GM18951 (cell line): Measurements from ENCODE around the gene EIF2S3.
A peak's percentile ranks its signal among the peaks of the same experiment; 100 is the strongest.
"Not testable (repeated sequence)": the region's sequence is repeated elsewhere in the genome, so short reads cannot be mapped to it uniquely, and the experiment has no call there.

ENCODE experiments used
- POLR2A ChIP-seq: IDR thresholded peaks from 4 replicates; pipeline ENCODE4 v1.6.1; 2011; ENCODE audit warnings: mild to moderate bottlenecking; ENCODE audit not compliant: insufficient read length, insufficient read depth; ENCODE audit errors: extremely low read depth
- in situ Hi-C: fragments of 300-500 bp; cut with MboI; formaldehyde crosslinking; loops from one replicate; pipeline ENCODE4 v1.12.0; 2022; ENCODE audit warnings: low sequenced_read_pairs, mixed read lengths, inconsistent platforms; ENCODE audit not compliant: unreplicated experiment

The EIF2S3 gene

DNA sequence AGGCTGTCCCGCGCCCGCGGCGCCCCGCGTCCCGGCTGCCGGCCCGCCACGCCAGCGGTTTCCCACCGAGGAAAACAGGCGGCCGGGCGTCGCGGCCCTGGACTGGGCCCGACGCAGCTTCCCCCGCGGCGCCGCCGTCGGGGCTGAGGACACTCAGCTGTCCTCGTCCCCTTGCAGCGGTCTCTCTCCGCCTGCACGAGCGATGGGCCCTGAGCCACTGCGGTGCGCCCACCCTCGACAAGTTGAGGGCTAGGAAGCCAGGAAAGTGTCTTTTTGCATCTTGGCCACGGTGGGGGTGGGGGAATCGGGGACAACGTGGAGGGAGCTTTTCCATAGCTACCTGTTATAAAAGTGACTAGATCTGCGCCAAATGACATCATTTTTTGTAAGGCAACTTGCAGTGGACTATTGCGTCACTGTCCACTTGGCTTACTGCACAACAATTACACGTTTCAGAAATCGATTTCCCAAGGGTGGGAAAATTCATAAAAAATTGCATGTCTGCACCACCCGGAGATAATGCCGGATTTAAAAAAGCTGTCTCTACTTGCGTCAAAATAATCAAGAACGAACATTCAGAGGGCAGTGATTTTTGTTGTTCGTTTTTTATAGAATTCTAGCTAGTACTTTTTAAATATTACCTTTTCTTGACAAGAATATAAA is 28.9 kb upstream of the EIF2S3 start:
- in situ Hi-C loops, result no loop called here
- TF ChIP-seq POLR2A, result peak; percentile 45

DNA sequence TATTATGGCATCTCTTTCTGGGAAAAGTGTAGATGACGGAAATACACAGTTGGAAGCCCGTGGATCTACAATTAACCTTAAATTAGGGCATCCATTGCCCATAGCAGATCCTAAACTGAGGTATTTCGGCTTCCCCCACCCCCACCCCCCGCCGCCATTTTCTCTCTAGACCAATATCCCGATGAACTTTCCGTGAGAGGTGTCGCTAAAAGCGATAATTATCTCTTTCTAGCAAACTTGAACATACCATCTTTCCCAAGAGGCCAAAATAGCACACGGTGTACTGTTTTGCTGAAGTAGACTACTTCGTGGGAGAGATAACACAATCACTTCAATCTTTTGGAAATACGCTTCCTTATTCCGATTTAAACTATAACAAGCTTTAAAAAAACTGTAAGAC is 28.3 kb upstream of the EIF2S3 start:
- TF ChIP-seq POLR2A, result no peak
- in situ Hi-C loops, result no loop called here

DNA sequence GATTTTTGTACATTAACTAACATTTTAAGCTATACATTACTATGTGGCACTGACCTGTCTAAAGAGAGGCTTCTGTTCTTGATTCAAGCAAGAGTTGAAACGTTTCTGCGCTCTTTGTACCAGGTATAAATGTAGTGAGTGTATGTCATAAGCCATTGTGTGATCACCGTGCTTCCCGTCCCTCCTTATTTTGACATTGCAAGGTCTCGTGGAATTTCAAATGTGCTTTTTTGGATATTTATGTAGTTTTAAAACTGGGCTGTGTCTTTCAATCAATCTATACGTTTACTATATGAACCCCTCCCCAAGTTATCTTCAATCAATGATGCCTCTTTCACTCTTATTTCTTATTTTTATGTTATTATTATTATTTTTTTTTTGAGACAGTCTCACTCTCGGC is 27.7 kb upstream of the EIF2S3 start, which contains the start of gene KLHL15:
Gene KLHL15 (minus strand): TSS at position 101 of the 400 bp plus-strand sequence. CDS start 20,493 bp downstream, outside the sequence.
- in situ Hi-C loops, result no loop called here
- no peak for TF ChIP-seq POLR2A

DNA sequence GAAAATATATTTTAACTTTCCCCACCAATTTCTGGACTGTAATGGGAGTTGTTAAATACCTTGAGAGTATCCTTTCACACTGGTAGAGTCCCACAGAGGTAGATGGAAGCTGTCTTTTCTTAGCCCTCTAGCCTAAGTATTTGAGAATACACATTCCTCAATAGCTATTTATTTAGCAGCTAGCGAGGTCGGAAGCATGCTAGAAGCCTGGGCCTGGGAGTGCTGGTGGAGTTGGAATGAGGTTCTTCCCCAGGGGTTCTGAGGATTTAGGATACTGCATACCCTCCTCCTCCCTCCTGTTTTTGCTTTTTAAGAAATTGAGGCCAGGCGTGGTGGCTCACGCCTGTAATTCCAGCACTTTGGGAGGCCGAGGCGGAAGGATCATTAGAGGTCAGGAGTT is 26.8 kb upstream of the EIF2S3 start:
- TF ChIP-seq POLR2A, result no peak
- in situ Hi-C loops, result no loop called here

DNA sequence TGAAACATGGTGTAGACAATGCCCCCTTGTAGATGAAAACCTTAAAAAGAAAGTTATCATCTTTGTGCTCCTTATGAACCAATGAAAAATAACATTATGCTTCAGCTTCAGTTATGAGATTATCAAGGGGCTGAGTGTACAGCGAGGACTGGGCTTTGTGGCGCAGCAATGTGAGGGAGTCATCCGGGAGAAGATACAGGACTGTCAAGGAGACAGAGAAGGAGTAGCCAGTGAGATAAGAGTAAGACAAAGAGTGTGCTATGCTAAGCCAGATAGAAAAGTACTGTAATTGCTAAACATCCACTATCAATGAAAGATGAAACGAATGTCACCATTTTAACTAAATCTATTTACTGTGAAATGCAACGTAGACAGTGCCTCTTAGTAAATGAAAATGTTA is 24.2 kb upstream of the EIF2S3 start:
- no peak for TF ChIP-seq POLR2A
- in situ Hi-C loops, result no loop called here

DNA sequence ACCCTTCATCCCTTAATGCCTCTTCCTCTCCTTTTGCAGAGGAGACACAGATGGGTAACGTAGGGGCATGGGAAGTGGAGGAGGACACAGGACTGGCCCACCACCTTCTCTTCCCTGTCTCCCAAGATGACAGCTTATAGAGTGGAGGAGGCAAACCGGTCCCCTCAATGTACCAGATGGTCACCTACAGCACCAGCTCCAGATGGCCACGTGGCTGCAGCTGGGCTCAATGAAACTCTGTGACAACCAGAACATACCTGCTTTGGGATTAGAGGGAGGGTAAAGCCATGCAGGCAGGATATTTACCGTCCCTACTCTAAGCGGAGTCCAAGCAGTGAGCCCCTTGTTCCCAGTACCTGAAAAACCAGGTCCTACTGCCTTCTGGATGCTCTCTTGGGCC is 20.3 kb upstream of the EIF2S3 start:
- TF ChIP-seq POLR2A, result no peak
- in situ Hi-C loops, result no loop called here

DNA sequence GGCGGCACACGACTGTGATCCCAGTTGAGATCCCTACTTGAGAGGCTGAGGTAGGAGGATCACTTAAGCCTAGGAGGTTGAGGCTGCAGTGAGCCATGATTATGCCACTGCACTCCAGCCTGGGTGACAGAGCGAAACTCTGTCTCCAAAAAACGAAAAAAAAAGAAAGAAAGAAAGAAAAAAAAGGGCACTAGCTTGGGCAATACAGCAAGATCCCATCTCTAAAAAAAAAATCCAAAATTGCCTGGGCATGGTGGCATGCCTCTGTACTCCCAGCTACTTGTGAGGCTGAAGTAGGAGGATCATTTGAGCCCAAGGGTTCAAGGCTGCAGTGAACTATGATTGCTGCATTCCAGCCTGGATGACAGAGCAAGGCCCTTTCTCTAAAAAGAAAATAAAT is 17.0 kb upstream of the EIF2S3 start:
- no peak for TF ChIP-seq POLR2A
- in situ Hi-C loops, result no loop called here

DNA sequence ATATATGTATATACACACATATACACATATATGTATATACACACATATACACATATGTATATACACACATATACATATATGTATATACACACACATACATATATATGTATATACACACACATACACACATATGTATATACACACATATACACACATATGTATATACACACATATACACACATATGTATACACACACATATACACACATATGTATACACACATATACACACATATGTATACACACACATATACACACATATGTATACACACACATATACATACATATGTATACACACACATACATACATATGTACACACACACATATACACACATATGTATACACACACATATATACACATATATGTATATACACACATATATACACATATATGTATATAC is 8.7 kb upstream of the EIF2S3 start:
- in situ Hi-C loops, result not testable (repeated sequence)

DNA sequence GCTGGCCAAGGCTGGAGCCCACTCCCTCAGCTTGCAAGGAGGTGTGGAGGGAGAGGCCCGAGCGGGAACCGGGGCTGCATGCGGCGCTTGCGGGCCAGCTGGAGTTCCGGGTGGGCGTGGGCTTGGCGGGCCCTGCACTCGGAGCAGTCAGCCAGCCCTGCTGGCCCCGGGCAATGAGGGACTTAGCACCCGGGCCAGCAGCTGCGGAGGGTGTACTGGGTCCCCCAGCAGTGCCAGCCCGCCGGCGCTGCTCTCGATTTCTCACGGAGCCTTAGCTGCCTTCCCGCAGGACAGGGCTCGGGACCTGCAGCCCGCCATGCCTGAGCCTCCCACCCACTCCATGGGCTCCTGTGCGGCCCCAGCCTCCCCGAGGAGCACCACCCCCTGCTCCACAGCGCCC is 5.1 kb upstream of the EIF2S3 start:
- in situ Hi-C loops, result loop anchor here (25.0 kb wide), 1 partner anchor 362 kb away; no protein-coding TSS in a partner anchor

DNA sequence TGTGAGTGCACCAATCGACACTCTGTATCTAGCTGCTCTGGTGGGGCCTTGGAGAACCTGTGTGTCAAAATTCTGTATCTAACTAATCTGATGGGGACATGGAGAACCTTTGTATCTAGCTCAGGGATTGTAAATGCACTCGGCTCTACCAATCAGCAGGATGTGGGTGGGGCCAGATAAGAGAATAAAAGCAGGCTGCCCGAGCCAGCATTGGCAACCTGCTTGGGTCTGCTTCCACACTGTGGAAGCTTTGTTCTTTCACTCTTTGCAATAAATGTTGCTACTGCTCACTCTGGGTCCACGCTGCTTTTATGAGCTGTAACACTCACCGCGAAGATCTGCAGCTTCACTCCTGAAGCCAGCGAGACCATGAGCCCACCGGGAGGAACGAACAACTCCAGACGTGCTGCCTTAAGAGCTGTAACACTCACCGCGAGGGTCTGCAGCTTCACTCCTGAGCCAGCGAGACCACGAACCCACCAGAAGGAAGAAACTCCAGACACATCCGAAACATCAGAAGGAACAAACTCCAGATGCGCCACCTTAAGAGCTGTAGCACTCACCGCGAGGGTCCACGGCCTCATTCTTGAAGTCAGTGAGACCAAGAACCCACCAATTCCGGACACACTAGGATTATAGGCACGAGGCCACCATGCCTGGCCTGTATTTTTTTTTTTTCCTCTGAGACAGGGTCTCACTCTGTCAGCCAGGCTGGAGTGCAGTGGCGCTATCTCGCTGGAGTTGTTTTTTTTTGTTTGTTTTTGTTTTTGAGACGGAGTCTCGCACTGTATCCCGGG is 4.0 kb upstream of the EIF2S3 start:
- in situ Hi-C loops, result loop anchor here (25.0 kb wide), 1 partner anchor 363 kb away; no protein-coding TSS in a partner anchor

DNA sequence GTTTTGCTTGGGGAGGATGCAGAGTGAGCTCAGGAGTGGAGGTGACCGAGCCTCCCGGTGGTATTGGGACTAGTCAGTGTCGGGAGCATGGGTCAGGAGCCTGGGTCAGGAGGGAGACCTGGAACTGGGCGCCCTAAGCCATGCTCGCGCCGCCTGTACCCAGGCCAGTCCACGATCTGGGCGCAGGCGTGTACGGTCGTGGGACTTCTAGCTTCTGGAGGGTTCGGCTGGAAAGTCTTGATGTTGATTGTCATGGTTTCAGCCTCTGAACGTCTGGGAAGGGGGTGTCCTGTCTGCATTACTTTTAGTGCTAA is 244 bp downstream of the EIF2S3 start:
- in situ Hi-C loops, result loop anchor here (25.0 kb wide), 1 partner anchor 368 kb away; no protein-coding TSS in a partner anchor

DNA sequence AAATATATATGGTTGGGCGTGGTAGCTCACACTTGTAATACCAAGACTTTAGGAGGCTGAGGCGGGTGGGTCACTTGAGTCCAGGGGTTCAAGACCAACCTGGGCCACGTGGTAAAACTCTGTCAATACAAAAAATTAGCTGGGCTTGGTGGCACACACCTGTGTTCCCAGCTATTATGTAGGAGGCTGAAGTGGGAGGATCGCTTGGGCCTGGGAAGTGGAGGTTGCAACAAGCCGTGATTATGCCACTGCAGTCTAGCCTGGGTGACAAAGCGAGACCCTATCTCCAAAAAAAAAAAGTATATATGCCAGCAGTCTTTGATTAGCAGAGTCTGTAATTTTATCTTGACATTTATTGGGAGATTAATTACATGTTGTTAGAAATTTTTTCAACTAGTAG is 8.7 kb downstream of the EIF2S3 start:
- no peak for TF ChIP-seq POLR2A
- in situ Hi-C loops, result loop anchor here (25.0 kb wide), 1 partner anchor 376 kb away; no protein-coding TSS in a partner anchor

More for the DNA sequence above, 244 bp downstream of the EIF2S3 start:
- no peak for TF ChIP-seq POLR2A

DNA sequence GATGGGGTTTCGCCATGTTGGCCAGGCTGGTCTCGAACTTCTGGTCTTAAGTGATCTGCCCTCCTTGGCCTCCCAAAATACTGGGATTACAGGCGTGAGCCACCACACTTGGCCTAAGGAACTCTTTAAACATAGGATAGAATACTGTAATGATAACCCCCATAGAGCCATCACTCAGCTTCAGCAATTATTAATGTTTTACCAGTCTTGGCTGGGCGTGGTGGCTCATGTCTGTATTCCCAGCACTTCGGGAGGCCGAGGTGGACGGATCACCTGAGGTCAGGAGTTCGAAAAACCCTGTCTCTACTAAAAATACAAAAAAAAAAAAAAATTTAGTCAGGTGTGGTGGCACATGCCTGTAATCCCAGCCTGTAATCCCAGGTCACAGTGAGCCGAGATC is 15.1 kb downstream of the EIF2S3 start:
- in situ Hi-C loops, result loop anchor here (25.0 kb wide), 1 partner anchor 383 kb away; no protein-coding TSS in a partner anchor
- no peak for TF ChIP-seq POLR2A

DNA sequence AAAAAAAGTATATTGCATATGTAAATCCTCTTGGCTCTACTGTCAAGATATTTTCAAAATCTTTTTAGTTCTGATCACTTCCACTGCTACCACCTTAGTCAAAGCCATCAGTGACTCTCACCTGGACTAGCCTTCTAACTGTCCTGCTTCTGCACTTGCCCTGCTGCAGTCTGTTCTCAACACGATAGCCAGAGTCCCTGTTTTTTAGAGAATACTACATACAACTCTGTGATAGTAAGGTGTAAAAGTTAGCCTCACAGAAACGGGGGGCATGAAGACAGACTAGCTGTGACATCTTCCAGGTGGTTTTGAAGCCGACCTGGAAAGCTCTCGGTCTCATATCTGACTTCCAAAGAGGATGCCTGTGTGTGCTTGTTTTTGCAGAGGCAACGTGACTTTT is 24.7 kb downstream of the EIF2S3 start:
- in situ Hi-C loops, result no loop called here
- TF ChIP-seq POLR2A, result peak; percentile 16

DNA sequence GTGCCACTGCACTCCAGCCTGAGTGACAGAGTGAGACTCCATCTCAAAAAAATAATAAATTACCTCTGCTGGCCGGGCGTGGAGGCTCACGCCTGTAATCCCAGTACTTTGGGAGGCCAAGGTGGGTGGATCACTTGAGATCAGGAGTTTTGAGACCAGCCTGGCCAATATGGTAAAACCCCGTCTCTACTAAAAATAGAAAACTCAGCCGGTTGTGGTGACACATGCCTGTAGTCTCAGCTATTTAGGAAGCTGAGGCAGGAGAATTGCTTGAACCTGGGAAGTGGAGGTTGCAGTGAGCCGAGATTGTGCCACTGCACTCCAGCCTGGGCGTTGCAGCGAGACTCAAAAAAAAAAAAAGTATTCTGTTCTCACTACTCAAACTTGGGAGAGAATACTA is 25.5 kb downstream of the EIF2S3 start:
- in situ Hi-C loops, result not testable (repeated sequence)
